ENCODE results near the gene FAM120B.

The FAM120B gene

GRCh38 chr6:170456334-170456733 is 149.8 kb downstream of the FAM120B start:
- no peak for DNase-seq (ENCODE audit: low read depth in 2 of 2)
